ENCODE results near the gene INSIG1.

INSIG1 gene

GRCh38 chr7:155305231-155305904 lies 7.7 kb downstream of the INSIG1 start:
- no peak for DNase-seq

GRCh38 chr7:155306673-155307470 lies 9.2 kb downstream of the INSIG1 start:
- DNase-seq = no peak

DNA sequence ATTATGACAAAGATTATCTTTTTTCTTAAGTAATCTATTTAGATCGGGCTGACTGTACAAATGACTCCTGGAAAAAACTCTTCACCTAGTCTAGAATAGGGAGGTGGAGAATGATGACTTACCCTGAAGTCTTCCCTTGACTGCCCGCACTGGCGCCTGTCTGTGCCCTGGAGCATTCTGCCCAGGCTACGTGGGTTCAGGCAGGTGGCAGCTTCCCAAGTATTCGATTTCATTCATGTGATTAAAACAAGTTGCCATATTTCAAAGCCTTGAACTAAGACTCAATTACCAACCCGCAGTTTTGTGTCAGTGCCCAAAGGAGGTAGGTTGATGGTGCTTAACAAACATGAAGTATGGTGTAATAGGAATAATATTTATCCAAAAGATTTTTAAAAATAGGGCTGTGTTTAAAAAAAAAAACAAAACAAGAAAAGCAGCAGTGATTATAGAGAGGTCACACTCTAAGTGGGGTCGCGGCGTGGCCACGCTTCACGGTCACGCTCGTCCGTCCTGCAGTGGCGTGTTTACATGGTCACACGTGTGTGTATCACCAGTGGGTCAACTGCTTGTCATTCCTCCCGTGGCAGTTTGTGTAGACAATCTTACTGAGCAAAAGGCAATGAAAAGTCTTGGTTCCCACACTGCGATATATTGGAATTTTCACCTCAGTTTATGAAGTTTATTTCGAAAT lies 10.8 kb downstream of the INSIG1 start:
- no peak for DNase-seq

- no peak for DNase-seq
Observed at GRCh38 chr7:155309021-155309338, 11.3 kb downstream of the INSIG1 start.

GRCh38 chr7:155310425-155311114 lies 12.9 kb downstream of the INSIG1 start:
- no peak for DNase-seq

DNA sequence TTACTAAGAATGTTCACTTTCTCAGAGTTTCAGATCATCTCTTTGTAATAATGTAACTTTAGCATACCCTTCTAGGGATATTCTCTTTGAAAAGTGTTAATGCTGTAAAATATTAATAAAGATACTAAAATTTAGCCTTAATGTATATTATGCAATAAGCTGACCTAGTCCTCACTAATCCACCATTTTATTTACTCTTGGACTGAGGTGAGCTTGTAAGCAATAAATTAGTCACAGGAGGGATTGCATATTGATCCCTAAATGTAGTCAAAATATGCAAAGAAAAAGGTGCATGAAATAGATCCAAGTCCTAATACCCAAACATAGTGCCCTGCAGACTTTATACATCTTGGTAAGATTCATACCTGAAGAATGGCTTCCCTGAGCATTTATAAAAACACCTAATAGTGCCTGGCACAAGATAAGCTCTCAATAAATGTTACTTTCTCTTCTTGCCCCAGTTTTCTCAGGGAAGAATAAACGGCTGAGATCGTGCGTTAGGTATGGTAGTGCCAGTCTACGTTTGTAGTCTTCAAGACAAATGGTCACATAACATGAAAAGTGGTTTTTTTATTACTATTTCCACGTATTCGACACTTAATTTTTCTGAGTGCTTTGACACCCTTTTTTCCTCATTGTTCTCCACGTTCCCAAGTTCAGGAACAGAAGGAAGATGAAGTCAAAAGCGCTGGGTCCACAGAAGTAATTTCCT lies 14.3 kb downstream of the INSIG1 start:
- no peak for DNase-seq

GRCh38 chr7:155312633-155313032 lies 15.0 kb downstream of the INSIG1 start:
- DNase-seq = no peak

DNA sequence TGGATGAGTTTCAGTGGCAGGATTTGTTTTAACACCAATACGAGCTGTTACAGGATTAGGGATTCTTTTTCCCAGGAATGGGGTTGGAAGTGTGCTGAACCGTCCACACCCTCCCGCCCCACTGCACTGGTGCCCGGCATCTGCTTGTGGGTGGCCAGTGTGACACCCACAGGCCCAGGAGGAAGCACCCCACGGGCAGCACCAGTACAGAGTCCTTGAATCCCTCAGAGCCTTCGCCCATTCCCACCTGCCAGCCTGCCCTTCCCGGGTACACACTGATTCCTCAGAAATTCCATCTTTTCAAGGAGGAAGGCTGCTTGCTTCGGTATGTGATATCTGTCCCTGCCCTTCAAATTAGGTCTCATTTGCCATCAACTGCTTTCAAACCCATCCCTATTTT lies 15.4 kb downstream of the INSIG1 start:
- no peak for DNase-seq

- DNase-seq = no peak
Observed at GRCh38 chr7:155315977-155316376, 18.3 kb downstream of the INSIG1 start.

DNA sequence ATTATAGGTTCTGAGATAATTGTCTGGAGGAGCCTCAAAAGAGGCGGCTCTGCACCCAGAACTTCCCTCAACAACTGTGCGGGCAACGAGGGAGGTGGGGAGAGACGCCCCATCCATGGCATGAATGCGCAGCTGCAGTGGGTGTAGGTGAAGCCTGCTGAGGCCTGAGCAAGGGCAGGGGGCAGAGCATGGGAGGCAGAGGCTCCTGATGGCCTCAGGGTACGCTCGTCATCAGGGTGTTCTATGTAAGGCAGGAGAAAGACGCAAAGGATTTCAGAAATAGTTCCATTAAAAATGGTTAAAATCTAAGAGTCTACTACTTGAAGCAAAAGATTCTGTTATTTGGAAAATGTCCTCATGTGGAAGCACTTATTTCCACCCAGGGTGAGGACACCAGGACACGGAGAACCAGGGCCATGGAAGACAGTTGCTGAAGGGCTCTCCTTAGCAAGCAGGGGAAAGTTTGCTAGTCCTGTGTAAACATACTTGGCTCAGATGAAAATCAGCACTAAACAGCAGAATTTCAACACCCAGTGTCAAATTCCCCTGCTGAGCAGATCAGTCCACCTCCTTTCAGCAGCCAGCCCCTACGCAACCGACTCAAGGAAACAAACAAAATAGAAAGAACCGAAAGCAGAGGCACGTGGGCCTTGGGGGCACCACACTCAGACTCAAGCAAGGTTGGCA lies 18.9 kb downstream of the INSIG1 start:
- DNase-seq = no peak

- no peak for DNase-seq
Observed at GRCh38 chr7:155317114-155317434, 19.4 kb downstream of the INSIG1 start.

- DNase-seq = no peak
Observed at GRCh38 chr7:155318245-155318644, 20.6 kb downstream of the INSIG1 start.

DNA sequence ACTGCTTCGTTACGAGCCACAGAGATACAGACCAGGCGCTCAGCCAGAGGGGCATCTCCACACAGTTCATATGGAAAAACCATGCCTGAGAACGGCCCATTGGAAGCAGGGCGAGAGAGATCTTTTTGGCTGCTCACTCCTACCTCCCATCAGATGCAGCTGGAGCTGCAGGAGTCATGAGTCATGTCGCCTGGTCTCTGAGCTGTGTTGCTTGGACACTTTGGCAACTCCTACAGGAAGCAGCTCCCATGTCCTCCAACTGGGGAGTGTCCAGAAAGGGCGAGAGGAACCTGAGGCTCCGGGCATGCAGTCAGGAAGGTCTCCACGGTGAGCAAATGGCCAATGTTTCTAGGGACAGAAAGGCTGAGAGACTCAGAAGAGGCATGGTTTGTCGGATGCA lies 24.9 kb downstream of the INSIG1 start:
- no peak for DNase-seq

GRCh38 chr7:155323001-155323638 lies 25.4 kb downstream of the INSIG1 start:
- no peak for DNase-seq

DNA sequence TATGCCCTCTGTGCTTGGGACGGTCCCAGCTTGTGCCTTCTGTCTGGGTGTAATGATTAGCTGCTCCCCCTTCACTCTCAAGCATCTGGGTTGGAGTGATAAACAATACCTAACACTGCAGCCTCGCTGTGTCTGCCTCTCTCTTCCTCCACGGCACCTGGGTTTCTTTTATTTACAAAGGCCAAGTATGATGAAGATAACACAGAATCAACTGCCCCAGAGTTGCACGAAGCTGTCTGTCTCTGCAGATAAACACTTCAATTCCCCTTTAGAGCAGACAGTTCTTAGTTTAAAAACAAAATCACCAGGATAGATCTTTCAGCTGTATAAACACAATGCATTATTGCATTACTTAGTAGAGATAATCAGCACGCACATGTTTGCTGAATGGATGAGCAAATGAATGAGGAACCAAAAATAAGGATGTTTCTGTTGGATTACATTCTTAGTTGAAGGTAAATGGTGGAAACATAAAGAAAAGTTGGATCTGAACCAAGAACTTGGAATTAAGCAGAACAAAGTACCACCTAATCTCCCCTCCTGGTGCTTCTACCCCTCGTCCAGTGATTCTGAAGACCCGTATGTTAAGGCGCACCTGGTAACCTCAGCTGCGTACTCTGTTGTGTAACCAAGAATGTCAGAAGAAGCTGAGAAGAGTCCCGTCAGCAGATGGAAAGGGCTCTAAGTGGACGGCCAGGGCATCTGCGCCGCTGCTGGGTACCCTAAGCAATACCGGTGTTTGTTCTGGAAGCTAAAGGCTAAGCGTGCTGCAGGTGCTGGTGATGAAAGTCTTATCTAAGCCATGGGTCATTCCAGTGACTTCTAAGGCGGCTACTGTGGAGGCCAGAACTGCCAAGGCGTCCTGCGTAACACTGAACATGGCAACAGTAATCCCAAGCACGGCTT lies 26.6 kb downstream of the INSIG1 start:
- DNase-seq = no peak

GRCh38 chr7:155324918-155325235 lies 27.2 kb downstream of the INSIG1 start:
- DNase-seq = no peak

DNA sequence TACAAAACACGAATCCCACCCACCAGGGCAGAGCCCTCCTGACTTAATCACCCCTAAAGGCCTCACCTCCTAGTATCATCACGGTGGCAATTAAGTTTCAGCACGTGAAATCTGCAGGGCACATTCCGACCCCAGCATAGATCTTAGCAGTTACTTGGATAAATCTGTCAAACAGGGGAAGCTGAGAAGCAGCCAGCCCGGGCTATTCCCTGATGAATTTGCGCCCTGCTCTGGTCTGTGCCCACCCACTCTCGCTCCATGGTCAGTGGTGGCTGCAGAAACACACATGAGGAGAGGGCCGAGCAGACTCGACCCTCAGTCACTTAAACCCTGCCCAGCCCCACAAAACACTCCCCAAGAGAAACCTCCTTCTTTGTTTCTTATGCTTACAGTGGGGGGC lies 28.7 kb downstream of the INSIG1 start:
- no peak for DNase-seq

- no peak for DNase-seq
Observed at GRCh38 chr7:155327590-155328320, 30.1 kb downstream of the INSIG1 start.

DNA sequence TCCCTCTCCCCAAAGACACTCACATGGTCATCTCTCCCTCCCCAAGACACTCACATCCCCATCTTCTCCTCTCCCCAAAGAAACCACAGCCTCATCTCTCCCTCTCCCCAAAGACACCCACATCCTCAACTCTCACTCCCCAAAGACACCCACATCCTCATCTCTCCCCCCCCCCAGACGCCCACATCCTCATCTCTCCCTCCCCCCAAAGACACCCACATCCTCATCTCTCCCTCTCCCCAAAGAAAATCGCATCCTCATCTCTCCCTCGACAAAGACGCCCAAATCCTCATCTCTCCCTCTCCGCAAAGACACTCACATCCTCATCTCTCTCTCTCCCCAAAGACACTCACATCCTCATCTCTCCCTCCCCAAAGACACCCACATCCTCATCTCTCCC lies 31.5 kb downstream of the INSIG1 start:
- DNase-seq = no peak

- DNase-seq = no peak
Observed at GRCh38 chr7:155331396-155331795, 33.7 kb downstream of the INSIG1 start.
